Keratinocyte (primary cell): ENCODE measurements around the gene PDZRN3. TPM values are rescaled to one million over a fixed set of nuclear protein-coding genes. Genes with fewer than 3 reads are reported as not detected.

Experiments
- DNase-seq: peaks from one replicate; pipeline ENCODE4 v3.0.0-alpha.2; 2011; ENCODE audit warnings: low read depth, missing footprints, low spot score
- FAIRE-seq: peaks from 2 replicates; lab custom pipeline; 2011; peaks lifted over from hg19 to GRCh38; lab: Jason Lieb, UNC
- H2AFZ ChIP-seq: 2 replicates; pipeline ENCODE4 v1.6.0; 2012; ENCODE audit warnings: low read length, control low read depth, inconsistent platforms; ENCODE audit not compliant: control insufficient read depth
- H3K27ac ChIP-seq: 2 replicates; pipeline ENCODE4 v1.5.1; 2011; ENCODE audit warnings: low read length; ENCODE audit not compliant: control insufficient read depth, insufficient read depth
- H3K27me3 ChIP-seq: 3 replicates; pipeline ENCODE4 v1.6.0; 2011; ENCODE audit warnings: low read length; ENCODE audit not compliant: control insufficient read depth, insufficient read depth; ENCODE audit errors: extremely low read depth
- H3K36me3 ChIP-seq, 2 experiments: 2 replicates in 1 of 2; 3 replicates in 1 of 2; pipeline ENCODE4 v1.5.1; 2011; ENCODE audit warnings: low read length in 2 of 2, mild to moderate bottlenecking in 1 of 2; ENCODE audit not compliant: control insufficient read depth in 2 of 2, insufficient read depth in 2 of 2; ENCODE audit errors: extremely low read depth in 1 of 2
- H3K4me1 ChIP-seq: 3 replicates; pipeline ENCODE4 v1.5.1; 2011; ENCODE audit warnings: low read length; ENCODE audit not compliant: control insufficient read depth, insufficient read depth; ENCODE audit errors: extremely low read depth
- H3K4me2 ChIP-seq: 3 replicates; pipeline ENCODE4 v1.6.0; 2011; ENCODE audit warnings: low read depth, low read length; ENCODE audit not compliant: control insufficient read depth, insufficient read depth; ENCODE audit errors: extremely low read depth
- H3K4me3 ChIP-seq, 3 experiments: fragments of 200-600 bp in 1 of 3; sonication (generic) in 1 of 3; 2 replicates in 2 of 3; 3 replicates in 1 of 3; pipeline ENCODE4 v1.5.1; 2011 to 2016; ENCODE audit warnings: low read length in 3 of 3, mild to moderate bottlenecking in 3 of 3, control low read depth in 2 of 3, inconsistent platforms in 1 of 3, low read depth in 1 of 3, mixed read lengths in 1 of 3, mixed run types in 1 of 3, moderate library complexity in 1 of 3; ENCODE audit not compliant: control insufficient read depth in 2 of 3, insufficient read depth in 2 of 3; ENCODE audit errors: extremely low read depth in 1 of 3
- H3K79me2 ChIP-seq: 2 replicates; pipeline ENCODE4 v1.6.0; 2012; ENCODE audit warnings: low read length; ENCODE audit not compliant: control insufficient read depth, insufficient read depth
- H3K9ac ChIP-seq: 3 replicates; pipeline ENCODE4 v1.6.0; 2011; ENCODE audit warnings: low read length; ENCODE audit not compliant: control insufficient read depth, insufficient read depth; ENCODE audit errors: extremely low read depth
- H3K9me1 ChIP-seq: 3 replicates; pipeline ENCODE4 v1.6.0; 2011; ENCODE audit warnings: low read length; ENCODE audit not compliant: control insufficient read depth, insufficient read depth; ENCODE audit errors: extremely low read depth
- H3K9me3 ChIP-seq: 2 replicates; pipeline ENCODE4 v1.5.1; 2012; ENCODE audit warnings: low read depth, low read length; ENCODE audit not compliant: control insufficient read depth
- H4K20me1 ChIP-seq: 3 replicates; pipeline ENCODE4 v1.6.0; 2011; ENCODE audit warnings: low read length; ENCODE audit not compliant: control insufficient read depth, insufficient read depth; ENCODE audit errors: extremely low read depth
- EZH2 ChIP-seq: IDR thresholded peaks from one replicate; pipeline ENCODE4 v1.6.1; 2012; ENCODE audit warnings: inconsistent platforms, mild to moderate bottlenecking, low read length, moderate library complexity
- dilution Hi-C: fragments of 300-500 bp; cut with MboI; formaldehyde crosslinking; loops from one replicate; pipeline ENCODE4 v1.7.0; 2020; ENCODE audit warnings: low sequenced_read_pairs; ENCODE audit not compliant: extremely low pct_ligation_motif_present
- polyA plus RNA-seq, 5 experiments: library from polyadenylated mRNA; depleted of rRNA in 3 of 5; stranded (reverse) in 3 of 5; stranded (forward) in 1 of 5; unstranded in 1 of 5; fragments of >200 nt; gene quantifications; 1 replicate in 1 of 5; 2 replicates in 3 of 5; 3 replicates in 1 of 5; pipeline versions ENCODE4 v1.2.1 to v1.2.3, GENCODE V29; 2011 to 2012; ENCODE audit warnings: missing spikeins in 2 of 5, low read depth in 1 of 5, low replicate concordance in 1 of 5
- TF ChIP-seq, protein P1 (sequence below), 3 experiments: IDR thresholded peaks in 1 of 3; conservative IDR thresholded peaks in 1 of 3; optimal IDR thresholded peaks in 1 of 3; 2 replicates in 2 of 3; 3 replicates in 1 of 3; pipeline versions ENCODE3 to v1.5.1; 2011; ENCODE audit warnings: low read length in 3 of 3, mild to moderate bottlenecking in 3 of 3, moderate library complexity in 2 of 3, control low read depth in 1 of 3, inconsistent platforms in 1 of 3; ENCODE audit not compliant: insufficient read depth in 2 of 3; ENCODE audit errors: extremely low read depth in 1 of 3

PDZRN3 gene
- polyA plus RNA-seq, 1 donor (not counting 4 experiments of a cell fraction or from before 2014, with no cell fraction given), result not detected

DNA sequence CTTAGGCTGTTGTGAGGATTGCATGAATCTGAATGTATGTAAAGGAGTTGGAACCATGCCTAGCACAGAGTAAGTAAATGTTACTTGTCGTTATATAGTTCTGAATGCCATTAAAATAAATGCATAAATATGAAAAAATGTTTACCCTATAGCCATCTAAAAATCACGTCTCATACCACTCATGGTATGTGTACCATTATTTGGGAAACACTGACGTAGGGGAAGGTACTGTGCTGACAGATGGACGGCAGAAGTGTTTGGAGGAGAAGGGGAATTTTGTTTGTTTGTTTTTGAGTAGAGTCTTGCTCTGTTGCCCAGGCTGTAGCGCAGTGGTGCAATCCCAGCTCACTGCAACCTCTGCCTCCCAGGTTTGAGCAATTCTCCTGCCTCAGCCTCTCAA, 30.5 kb upstream of the PDZRN3 start:
- FAIRE-seq (no peak), DNase-seq (no peak)
- Histone ChIP-seq H4K20me1 (no peaks in the 10 kb centered on the region), H3K79me2 (no peaks in the 10 kb centered on the region), H3K9me3 (no peaks in the 10 kb centered on the region), H3K9ac (no peak overlapping the region), H2AFZ (no peak overlapping the region), H3K4me3 (no peak overlapping the region), H3K9me1 (no peaks in the 10 kb centered on the region), H3K27ac (no peak overlapping the region), H3K4me2 (no peak overlapping the region), H3K36me3 (no peaks in the 10 kb centered on the region), H3K4me1 (no peaks in the 10 kb centered on the region), H3K27me3 (no peaks in the 10 kb centered on the region)
- dilution Hi-C loops, result no loop called here
- TF ChIP-seq EZH2, result no peak
- TF ChIP-seq, protein P1, sequence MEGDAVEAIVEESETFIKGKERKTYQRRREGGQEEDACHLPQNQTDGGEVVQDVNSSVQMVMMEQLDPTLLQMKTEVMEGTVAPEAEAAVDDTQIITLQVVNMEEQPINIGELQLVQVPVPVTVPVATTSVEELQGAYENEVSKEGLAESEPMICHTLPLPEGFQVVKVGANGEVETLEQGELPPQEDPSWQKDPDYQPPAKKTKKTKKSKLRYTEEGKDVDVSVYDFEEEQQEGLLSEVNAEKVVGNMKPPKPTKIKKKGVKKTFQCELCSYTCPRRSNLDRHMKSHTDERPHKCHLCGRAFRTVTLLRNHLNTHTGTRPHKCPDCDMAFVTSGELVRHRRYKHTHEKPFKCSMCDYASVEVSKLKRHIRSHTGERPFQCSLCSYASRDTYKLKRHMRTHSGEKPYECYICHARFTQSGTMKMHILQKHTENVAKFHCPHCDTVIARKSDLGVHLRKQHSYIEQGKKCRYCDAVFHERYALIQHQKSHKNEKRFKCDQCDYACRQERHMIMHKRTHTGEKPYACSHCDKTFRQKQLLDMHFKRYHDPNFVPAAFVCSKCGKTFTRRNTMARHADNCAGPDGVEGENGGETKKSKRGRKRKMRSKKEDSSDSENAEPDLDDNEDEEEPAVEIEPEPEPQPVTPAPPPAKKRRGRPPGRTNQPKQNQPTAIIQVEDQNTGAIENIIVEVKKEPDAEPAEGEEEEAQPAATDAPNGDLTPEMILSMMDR (optimal IDR thresholded peaks at IDR 0.05 in 1 of 3, IDR thresholded peaks at IDR 0.05 in 1 of 3, conservative IDR thresholded peaks at IDR 0.05 in 1 of 3; ENCODE audit: extremely low read depth in 1 of 3, insufficient read depth in 2 of 3, low read length in 3 of 3), result no peak

DNA sequence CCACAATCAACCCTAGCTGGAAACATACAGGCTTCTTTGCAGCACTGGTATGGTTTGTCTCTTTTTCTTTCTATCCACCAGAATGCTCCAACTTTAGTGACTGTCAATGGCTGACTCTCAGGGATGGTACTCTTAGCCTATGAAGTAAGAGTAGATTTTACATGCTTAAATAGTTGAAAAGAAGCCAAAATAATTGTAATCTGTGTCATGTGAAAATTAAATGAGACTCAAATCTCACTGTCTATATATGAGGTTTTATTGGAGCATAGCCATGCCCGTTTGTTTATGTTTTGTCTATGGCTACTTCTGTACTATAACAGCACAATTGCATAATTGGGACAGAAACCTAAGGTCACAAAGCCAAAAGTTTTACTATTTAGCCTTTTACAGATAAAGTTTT, 29.1 kb upstream of the PDZRN3 start:
- Histone ChIP-seq H3K4me2 (no peak overlapping the region), H3K4me1 (no peaks in the 10 kb centered on the region), H3K27ac (no peak overlapping the region), H3K4me3 (no peak overlapping the region), H3K36me3 (no peaks in the 10 kb centered on the region), H3K27me3 (no peaks in the 10 kb centered on the region), H3K9me1 (no peaks in the 10 kb centered on the region), H3K9me3 (no peaks in the 10 kb centered on the region), H4K20me1 (no peaks in the 10 kb centered on the region), H2AFZ (no peak overlapping the region), H3K9ac (no peak overlapping the region), H3K79me2 (no peaks in the 10 kb centered on the region)
- DNase-seq (no peak), FAIRE-seq (no peak)
- no peak for TF ChIP-seq EZH2
- TF ChIP-seq, protein P1 (optimal IDR thresholded peaks at IDR 0.05 in 1 of 3, IDR thresholded peaks at IDR 0.05 in 1 of 3, conservative IDR thresholded peaks at IDR 0.05 in 1 of 3; ENCODE audit: extremely low read depth in 1 of 3, insufficient read depth in 2 of 3, low read length in 3 of 3), result no peak
- dilution Hi-C loops, result no loop called here
